GM21529 (cell line): ENCODE measurements around the gene GGN.
"Not testable (repeated sequence)": the region's sequence is repeated elsewhere in the genome, so short reads cannot be mapped to it uniquely, and the experiment has no call there.

ENCODE experiments used
- ATAC-seq: cut with Tn5 transposase; IDR thresholded peaks from one replicate; pipeline ENCODE4 v1.9.1; 2021; ENCODE audit not compliant: unreplicated experiment

The GGN gene

GRCh38 chr19:38362946-38363688 is 24.7 kb downstream of the GGN start:
- ATAC-seq, result not testable (repeated sequence)

GRCh38 chr19:38362076-38362945 is 25.5 kb downstream of the GGN start:
- ATAC-seq, result peak; percentile 57

DNA sequence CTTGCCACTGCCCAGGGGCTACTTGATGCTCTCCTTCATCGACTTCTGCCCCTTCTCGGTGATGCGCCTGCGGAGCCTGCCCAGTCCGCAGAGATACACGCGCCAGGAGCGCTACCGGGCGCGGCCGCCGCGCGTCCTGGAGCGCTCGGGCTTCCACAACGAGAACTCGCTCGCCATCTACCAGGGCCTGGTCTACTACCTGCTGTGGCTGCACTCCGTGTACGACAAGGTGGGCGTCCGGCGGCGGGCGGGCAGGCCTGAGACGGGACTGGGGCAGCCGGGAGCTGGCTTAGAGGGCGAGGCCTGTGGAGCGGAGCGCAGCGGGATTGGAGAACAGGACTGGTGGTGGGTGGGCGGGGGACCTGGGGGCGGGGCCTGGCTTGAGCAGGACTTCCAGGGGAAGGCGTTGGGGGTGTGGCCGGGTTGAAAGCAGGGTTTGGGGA is 26.2 kb downstream of the GGN start:
- ATAC-seq, result peak; percentile 53

GRCh38 chr19:38360839-38361631 is 26.8 kb downstream of the GGN start:
- ATAC-seq, result no peak

GRCh38 chr19:38360351-38360750 is 27.5 kb downstream of the GGN start:
- no peak for ATAC-seq

GRCh38 chr19:38359242-38360021 is 28.4 kb downstream of the GGN start:
- ATAC-seq, result no peak

- ATAC-seq, result no peak
These were observed 29.8 kb downstream of the GGN start for GRCh38 chr19:38358071-38358470.

- no peak for ATAC-seq
These were observed 31.8 kb downstream of the GGN start for GRCh38 chr19:38355728-38356725.

GRCh38 chr19:38352611-38353010 is 35.2 kb downstream of the GGN start:
- ATAC-seq, result no peak

GRCh38 chr19:38351865-38352395 is 35.9 kb downstream of the GGN start:
- no peak for ATAC-seq

GRCh38 chr19:38350883-38351282 is 37.0 kb downstream of the GGN start:
- no peak for ATAC-seq

- no peak for ATAC-seq
These were observed 41.0 kb downstream of the GGN start for GRCh38 chr19:38346837-38347236.

GRCh38 chr19:38340927-38341326 is 46.9 kb downstream of the GGN start:
- no peak for ATAC-seq

- ATAC-seq, result not testable (repeated sequence)
These were observed 48.8 kb downstream of the GGN start for GRCh38 chr19:38339011-38339410.

DNA sequence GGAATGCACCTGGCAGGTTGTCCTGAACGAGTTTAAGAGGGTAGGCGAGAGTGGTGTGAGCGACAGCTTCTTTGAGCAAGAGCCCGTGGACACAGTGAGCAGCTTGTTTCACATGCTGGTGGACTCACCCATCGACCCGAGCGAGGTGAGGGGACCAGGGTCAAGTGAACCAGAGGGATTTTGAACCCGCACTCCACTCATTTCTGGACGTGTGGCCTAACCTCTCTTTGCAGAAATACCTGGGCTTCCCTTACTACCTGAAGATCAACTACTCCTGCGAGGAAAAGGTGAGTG is 50.5 kb downstream of the GGN start:
- no peak for ATAC-seq

DNA sequence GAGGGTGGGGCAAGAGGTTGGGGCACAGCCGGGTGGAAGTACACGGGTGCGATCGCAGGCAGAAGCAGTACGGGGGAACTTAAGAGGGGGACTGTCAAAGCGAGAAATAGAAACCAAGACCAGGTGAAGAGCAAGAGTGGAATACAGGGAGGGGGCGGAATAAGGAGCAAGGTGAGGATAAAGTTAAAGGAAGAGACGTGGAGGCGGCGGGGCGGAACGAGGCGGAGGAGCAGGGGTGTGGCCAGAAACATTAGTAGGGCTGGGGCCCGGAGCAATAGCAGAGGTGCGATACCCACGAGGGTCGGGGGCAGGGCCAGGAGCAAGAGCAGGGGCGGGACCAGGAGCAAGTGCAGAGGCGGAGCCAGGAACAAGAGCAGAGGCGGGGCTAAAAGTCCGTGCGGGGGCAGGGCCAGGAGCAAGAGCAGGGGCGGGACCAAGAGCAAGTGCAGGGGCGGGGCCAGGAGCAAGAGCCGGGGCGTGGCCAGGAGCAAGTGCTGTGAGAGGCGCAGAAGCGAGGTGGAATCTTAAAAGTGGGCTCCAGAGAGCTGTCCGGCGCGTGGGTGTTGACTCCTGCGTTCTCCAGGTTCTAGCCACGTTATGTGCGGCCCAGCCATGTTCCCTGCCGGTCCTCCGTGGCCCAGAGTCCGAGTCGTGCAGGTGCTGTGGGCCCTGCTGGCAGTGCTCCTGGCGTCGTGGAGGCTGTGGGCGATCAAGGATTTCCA is 51.0 kb downstream of the GGN start:
- peak; percentile 50 for ATAC-seq

GRCh38 chr19:38335949-38336637 is 51.7 kb downstream of the GGN start:
- ATAC-seq, result peak; percentile 69
